SK-N-SH (cell line): ENCODE results near the gene MTMR12. TPM values are rescaled to one million over a fixed set of nuclear protein-coding genes. Genes with fewer than 3 reads are reported as not detected.
"Not testable (repeated sequence)": the region's sequence is repeated elsewhere in the genome, so short reads cannot be mapped to it uniquely, and the experiment has no call there.

Experiments
- CTCF ChIA-PET: fragments of 300-600, 350-600 bp; formaldehyde crosslinking; extraction: SDS; loops from one replicate; lab custom pipeline; 2021; lab: Yijun Ruan, JAX
- POLR2A ChIA-PET: fragments of 350-600 bp; sonication (Branson Sonifier 250); formaldehyde crosslinking; extraction: SDS; loops from one replicate; lab custom pipeline; 2020; ENCODE audit warnings: antibody characterized with exemption, inconsistent platforms; lab: Yijun Ruan, JAX
- DNase-seq: peaks from one replicate; pipeline ENCODE4 v3.0.0; 2012
- H2AFZ ChIP-seq: fragments of 200-600 bp; sonication (generic); 2 replicates; pipeline ENCODE4 v1.8.1; 2016; ENCODE audit warnings: antibody characterized with exemption, mild to moderate bottlenecking, low read depth
- H3F3A ChIP-seq: fragments of 200-600 bp; sonication (generic); replicated peaks from 2 replicates; pipeline ENCODE3; 2016; ENCODE audit warnings: antibody characterized with exemption, mild to moderate bottlenecking; ENCODE audit not compliant: insufficient read depth
- H3K27ac ChIP-seq, 2 experiments: fragments of 200-500 bp in 1 of 2; fragments of 200-600 bp in 1 of 2; sonication (Bioruptor generic) in 1 of 2; sonication (generic), shearing (Covaris generic) in 1 of 2; 2 replicates each; pipeline versions ENCODE4 v1.5.1 to v1.6.1; 2014 to 2016; ENCODE audit warnings: low read depth in 2 of 2, inconsistent platforms in 1 of 2, low read length in 1 of 2, mild to moderate bottlenecking in 1 of 2, mixed read lengths in 1 of 2
- H3K27me3 ChIP-seq: fragments of 200-600 bp; sonication (generic), shearing (Covaris generic); 2 replicates; pipeline ENCODE4 v1.6.1; 2016; ENCODE audit warnings: mixed run types; ENCODE audit not compliant: insufficient read depth
- H3K36me3 ChIP-seq, 2 experiments: fragments of 200-500 bp in 1 of 2; fragments of 200-600 bp in 1 of 2; sonication (Bioruptor generic) in 1 of 2; sonication (generic) in 1 of 2; replicated peaks in 1 of 2; 2 replicates each; pipeline versions ENCODE3 to v1.5.1; 2014 to 2016; ENCODE audit warnings: low read length in 1 of 2, mild to moderate bottlenecking in 1 of 2; ENCODE audit not compliant: insufficient read depth in 2 of 2, control insufficient read depth in 1 of 2
- H3K4me1 ChIP-seq, 2 experiments: fragments of 200-500 bp in 1 of 2; fragments of 200-600 bp in 1 of 2; sonication (Bioruptor generic) in 1 of 2; sonication (generic), shearing (Covaris generic) in 1 of 2; 2 replicates each; pipeline versions ENCODE4 v1.5.1 to v1.6.1; 2014 to 2016; ENCODE audit warnings: low read depth in 1 of 2, low read length in 1 of 2, mixed run types in 1 of 2; ENCODE audit not compliant: insufficient read depth in 2 of 2, control insufficient read depth in 1 of 2
- H3K4me2 ChIP-seq: fragments of 200-600 bp; sonication (generic), shearing (Covaris generic); 2 replicates; pipeline ENCODE4 v1.6.1; 2017; ENCODE audit warnings: mixed run types
- H3K4me3 ChIP-seq, 2 experiments: fragments of 200-500 bp in 1 of 2; fragments of 200-600 bp in 1 of 2; sonication (Bioruptor generic) in 1 of 2; sonication (generic), shearing (Covaris generic) in 1 of 2; 2 replicates each; pipeline versions ENCODE4 v1.5.1 to v1.8.1; 2014 to 2016; ENCODE audit warnings: low read depth in 2 of 2, inconsistent platforms in 1 of 2, low read length in 1 of 2, mild to moderate bottlenecking in 1 of 2, mixed read lengths in 1 of 2, moderate library complexity in 1 of 2
- H3K79me2 ChIP-seq: fragments of 200-600 bp; sonication (generic); 2 replicates; pipeline ENCODE4 v1.8.1; 2017; ENCODE audit warnings: mild to moderate bottlenecking; ENCODE audit not compliant: insufficient read depth
- H3K9ac ChIP-seq: fragments of 200-600 bp; sonication (generic); 2 replicates; pipeline ENCODE4 v1.6.1; 2017; ENCODE audit warnings: mixed run types
- H3K9me2 ChIP-seq: fragments of 200-600 bp; sonication (generic); 2 replicates; pipeline ENCODE4 v1.6.1; 2017; ENCODE audit warnings: mixed run types
- H3K9me3 ChIP-seq: fragments of 200-600 bp; sonication (generic); 2 replicates; pipeline ENCODE4 v1.6.1; 2017; ENCODE audit warnings: mixed run types, mild to moderate bottlenecking, moderate library complexity
- H4K20me1 ChIP-seq: fragments of 200-600 bp; sonication (generic); 2 replicates; pipeline ENCODE4 v1.6.1; 2017; ENCODE audit warnings: mild to moderate bottlenecking, mixed run types; ENCODE audit not compliant: insufficient read depth
- RFX5 ChIP-seq: IDR thresholded peaks from 2 replicates; pipeline ENCODE4 v1.6.1; 2012; ENCODE audit warnings: mild to moderate bottlenecking, improper control_type of control experiment, low read length
- WGBS: methylation state at CpG from one replicate; pipeline ENCODE4 v1.1.6; 2017; ENCODE audit warnings: low lambda C conversion rate; 5-methylcytosine and 5-hydroxymethylcytosine counted together
- polyA plus RNA-seq, 3 experiments: library from polyadenylated mRNA; depleted of rRNA; stranded (reverse); fragments of >200 nt; gene quantifications; 2 replicates each; pipeline ENCODE4 v1.2.3, GENCODE V29; 2012
- TF ChIP-seq, protein P1 (sequence below): IDR thresholded peaks from 2 replicates; pipeline ENCODE4 v1.4.0; 2012; ENCODE audit warnings: low read depth, borderline replicate concordance

Gene MTMR12
- polyA plus RNA-seq, 1 of the 3 experiments (the other 2 are of a cell fraction) = 10.9 TPM

DNA sequence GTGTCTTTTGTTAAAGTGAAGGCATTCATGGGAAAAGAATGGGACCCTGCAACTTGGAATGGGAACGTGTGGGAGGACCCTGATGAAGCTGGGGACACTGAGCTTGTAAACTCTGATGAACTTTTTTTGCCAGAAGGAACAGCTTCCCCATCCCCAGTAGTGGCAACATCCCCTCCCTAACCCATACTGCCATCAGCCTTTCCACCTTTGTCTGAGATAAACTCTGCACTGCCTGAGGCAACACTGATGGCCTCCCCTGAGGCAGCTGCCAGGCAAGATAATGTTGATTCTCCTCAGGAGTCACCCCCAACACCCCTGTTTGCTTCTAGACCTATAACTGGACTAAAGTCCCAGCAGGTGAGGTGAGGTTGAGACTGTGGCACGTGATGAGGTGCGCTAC is 24.6 kb downstream of the MTMR12 start:
- H4K20me1 ChIP-seq, H3K27ac ChIP-seq, CTCF ChIA-PET, H3F3A ChIP-seq, H3K4me1 ChIP-seq, H2AFZ ChIP-seq, H3K4me2 ChIP-seq, H3K9ac ChIP-seq, H3K4me3 ChIP-seq, POLR2A ChIA-PET, H3K9me2 ChIP-seq, H3K9me3 ChIP-seq, DNase-seq, H3K27me3 ChIP-seq, H3K36me3 ChIP-seq: not testable (repeated sequence)
- 93% methylated on average over 3 of the region's 3 CpGs for WGBS
- peaks cover 11% of the 10 kb centered on the region; the same call in 1 of the 2 replicates for H3K79me2 ChIP-seq

GRCh38 chr5:32287525-32287924 is 25.2 kb downstream of the MTMR12 start:
- H3F3A ChIP-seq, H3K4me1 ChIP-seq, CTCF ChIA-PET, H3K27me3 ChIP-seq, H4K20me1 ChIP-seq, H3K4me3 ChIP-seq, POLR2A ChIA-PET, H3K9me3 ChIP-seq, H3K36me3 ChIP-seq, H3K4me2 ChIP-seq, H3K27ac ChIP-seq, H2AFZ ChIP-seq, H3K9me2 ChIP-seq, H3K9ac ChIP-seq, DNase-seq: not testable (repeated sequence)
- H3K79me2 ChIP-seq = peaks cover 15% of the 10 kb centered on the region; the same call in 1 of the 2 replicates
- WGBS = 87% methylated on average over 3 of the region's 3 CpGs

- Histone ChIP-seq H3K79me2 (peaks cover 27% of the 10 kb centered on the region), H3K36me3 (no peaks in the 10 kb centered on the region), H3K9me3 (no peaks in the 10 kb centered on the region), H2AFZ (no peak overlapping the region), H3K27me3 (no peaks in the 10 kb centered on the region), H3F3A (no peaks in the 10 kb centered on the region), H3K9me2 (no peaks in the 10 kb centered on the region), H3K27ac (no peak overlapping the region), H4K20me1 (no peaks in the 10 kb centered on the region), H3K4me1 (no peaks in the 10 kb centered on the region; a peak in 1 of 4 replicates), H3K4me3 (no peak overlapping the region), H3K4me2 (no peak overlapping the region), H3K9ac (no peak overlapping the region)
- TF ChIP-seq RFX5 = no peak
- TF ChIP-seq, protein P1, sequence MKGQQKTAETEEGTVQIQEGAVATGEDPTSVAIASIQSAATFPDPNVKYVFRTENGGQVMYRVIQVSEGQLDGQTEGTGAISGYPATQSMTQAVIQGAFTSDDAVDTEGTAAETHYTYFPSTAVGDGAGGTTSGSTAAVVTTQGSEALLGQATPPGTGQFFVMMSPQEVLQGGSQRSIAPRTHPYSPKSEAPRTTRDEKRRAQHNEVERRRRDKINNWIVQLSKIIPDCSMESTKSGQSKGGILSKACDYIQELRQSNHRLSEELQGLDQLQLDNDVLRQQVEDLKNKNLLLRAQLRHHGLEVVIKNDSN = no peak
- WGBS = 96% methylated on average over 5 of the region's 5 CpGs
- POLR2A ChIA-PET = no interaction called here
- CTCF ChIA-PET = interaction anchor here (0.8 kb wide), 1 partner anchor 11 kb away, joined by 3 read pairs; no protein-coding TSS in a partner anchor
- no peak for DNase-seq
Measured at GRCh38 chr5:32285510-32286138, 27.1 kb downstream of the MTMR12 start.
